Measurements from ENCODE around the gene SLX4IP.

DNA sequence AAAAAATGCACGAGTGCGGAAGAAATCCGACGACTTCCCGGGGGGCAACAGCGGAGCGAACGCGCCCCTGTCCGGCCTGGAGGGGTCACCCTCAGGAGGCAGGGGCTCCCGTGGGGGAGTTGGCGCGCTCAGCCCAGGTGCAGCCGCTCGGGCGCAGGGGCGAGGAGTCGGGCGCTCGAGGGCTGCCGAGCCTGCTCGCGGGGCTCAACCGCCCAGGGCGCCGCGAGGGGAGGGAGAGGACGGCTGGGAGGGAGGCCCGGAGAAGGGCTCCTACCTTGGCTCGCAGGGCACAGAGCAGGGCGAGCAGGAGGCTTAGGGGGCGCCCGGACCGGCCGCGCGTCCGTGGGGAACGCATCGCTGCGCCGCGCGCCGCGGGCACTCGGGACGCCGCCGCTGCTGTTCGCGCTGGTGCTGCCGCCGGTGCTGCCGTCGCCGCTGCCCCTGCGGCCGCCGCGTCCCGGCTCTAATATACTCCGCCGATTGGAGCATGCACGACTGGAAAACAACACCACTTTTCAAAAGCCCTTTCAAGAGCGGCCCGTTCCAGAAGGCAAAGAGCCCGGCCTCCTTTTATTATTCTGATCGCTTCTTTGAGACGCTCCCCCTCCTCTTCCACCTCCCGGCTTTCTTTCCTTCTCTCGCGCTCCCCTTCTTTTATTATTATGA lies 238.2 kb downstream of the SLX4IP start:
- TF ChIP-seq, protein P1, sequence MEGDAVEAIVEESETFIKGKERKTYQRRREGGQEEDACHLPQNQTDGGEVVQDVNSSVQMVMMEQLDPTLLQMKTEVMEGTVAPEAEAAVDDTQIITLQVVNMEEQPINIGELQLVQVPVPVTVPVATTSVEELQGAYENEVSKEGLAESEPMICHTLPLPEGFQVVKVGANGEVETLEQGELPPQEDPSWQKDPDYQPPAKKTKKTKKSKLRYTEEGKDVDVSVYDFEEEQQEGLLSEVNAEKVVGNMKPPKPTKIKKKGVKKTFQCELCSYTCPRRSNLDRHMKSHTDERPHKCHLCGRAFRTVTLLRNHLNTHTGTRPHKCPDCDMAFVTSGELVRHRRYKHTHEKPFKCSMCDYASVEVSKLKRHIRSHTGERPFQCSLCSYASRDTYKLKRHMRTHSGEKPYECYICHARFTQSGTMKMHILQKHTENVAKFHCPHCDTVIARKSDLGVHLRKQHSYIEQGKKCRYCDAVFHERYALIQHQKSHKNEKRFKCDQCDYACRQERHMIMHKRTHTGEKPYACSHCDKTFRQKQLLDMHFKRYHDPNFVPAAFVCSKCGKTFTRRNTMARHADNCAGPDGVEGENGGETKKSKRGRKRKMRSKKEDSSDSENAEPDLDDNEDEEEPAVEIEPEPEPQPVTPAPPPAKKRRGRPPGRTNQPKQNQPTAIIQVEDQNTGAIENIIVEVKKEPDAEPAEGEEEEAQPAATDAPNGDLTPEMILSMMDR (IDR thresholded peaks at IDR 0.05; ENCODE audit: insufficient read depth, low read length) = no peak
- TF ChIP-seq, protein P2, sequence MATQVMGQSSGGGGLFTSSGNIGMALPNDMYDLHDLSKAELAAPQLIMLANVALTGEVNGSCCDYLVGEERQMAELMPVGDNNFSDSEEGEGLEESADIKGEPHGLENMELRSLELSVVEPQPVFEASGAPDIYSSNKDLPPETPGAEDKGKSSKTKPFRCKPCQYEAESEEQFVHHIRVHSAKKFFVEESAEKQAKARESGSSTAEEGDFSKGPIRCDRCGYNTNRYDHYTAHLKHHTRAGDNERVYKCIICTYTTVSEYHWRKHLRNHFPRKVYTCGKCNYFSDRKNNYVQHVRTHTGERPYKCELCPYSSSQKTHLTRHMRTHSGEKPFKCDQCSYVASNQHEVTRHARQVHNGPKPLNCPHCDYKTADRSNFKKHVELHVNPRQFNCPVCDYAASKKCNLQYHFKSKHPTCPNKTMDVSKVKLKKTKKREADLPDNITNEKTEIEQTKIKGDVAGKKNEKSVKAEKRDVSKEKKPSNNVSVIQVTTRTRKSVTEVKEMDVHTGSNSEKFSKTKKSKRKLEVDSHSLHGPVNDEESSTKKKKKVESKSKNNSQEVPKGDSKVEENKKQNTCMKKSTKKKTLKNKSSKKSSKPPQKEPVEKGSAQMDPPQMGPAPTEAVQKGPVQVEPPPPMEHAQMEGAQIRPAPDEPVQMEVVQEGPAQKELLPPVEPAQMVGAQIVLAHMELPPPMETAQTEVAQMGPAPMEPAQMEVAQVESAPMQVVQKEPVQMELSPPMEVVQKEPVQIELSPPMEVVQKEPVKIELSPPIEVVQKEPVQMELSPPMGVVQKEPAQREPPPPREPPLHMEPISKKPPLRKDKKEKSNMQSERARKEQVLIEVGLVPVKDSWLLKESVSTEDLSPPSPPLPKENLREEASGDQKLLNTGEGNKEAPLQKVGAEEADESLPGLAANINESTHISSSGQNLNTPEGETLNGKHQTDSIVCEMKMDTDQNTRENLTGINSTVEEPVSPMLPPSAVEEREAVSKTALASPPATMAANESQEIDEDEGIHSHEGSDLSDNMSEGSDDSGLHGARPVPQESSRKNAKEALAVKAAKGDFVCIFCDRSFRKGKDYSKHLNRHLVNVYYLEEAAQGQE (IDR thresholded peaks at IDR 0.05; ENCODE audit: insufficient replicate concordance, low read depth) = no peak
- no peak for TF ChIP-seq POLR2AphosphoS5 (IDR thresholded peaks at IDR 0.05; ENCODE audit: low read depth)
- no peak for TF ChIP-seq GABPA (IDR thresholded peaks at IDR 0.05; ENCODE audit: low read depth)
- no peak for TF ChIP-seq SPI1 (IDR thresholded peaks at IDR 0.05; ENCODE audit: borderline replicate concordance, low read depth)
